Stromal cell of bone marrow (primary cell): ENCODE measurements around the gene SLC15A3.

ENCODE experiments used
- DNase-seq: peaks from one replicate; pipeline ENCODE4 v3.0.0-alpha.2; 2012; ENCODE audit warnings: low read depth

SLC15A3 gene

DNA sequence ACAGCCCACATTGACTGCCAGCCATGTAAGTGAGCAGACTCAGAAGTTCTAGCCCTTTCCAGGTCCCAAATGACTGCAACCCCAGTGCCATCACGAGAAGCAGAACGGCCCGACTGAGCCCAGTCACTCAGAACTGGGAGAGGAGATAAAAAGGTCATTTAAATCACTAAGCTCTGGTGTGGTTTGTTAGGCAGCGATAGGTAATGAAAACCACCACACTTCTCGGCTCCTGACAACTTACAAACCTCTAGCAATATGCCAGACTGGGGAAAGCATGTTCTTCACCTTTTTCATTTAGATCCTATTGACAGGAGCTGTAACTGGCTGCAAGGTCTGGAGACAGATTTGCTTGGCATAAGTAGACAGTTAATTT lies 6.7 kb downstream of the SLC15A3 start:
- DNase-seq = no peak

DNA sequence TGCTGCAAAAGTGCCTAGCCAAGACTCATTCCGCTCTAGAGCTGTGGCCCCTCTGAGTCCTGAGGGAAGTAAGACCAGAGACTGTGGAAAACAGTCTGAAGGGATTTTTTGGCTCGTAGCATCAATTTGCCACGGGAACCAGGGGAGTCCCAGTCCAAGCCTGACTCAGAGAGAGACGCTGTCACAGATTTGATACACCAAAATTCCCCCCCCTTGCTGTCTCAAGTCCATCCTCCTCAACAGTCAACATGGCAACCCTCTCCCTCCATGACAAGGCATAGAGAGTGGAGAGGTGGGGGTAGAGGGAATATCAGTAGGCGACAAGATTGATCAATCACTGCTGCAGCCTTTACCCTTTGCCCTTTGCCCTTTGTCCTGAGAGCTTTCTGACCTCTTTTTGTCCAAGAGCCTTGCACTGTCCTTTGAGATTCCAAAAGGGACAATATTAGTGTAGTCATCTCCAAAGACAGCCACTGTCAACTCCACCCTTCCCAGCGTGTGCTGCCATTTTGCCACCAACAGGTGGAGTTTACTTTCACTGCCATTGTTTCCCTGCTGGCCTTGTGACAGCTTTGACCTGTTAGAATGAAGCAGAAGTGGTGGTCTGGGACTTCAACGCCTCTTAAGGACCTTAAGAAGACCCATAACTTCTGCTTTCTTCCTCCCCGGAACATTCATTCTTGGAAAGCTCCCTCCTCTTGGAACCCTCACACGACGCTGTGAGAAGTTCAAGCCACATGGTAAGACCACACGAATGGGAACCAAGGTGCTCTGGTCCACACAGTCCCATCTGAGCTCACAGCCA lies 7.3 kb downstream of the SLC15A3 start:
- DNase-seq = no peak

DNA sequence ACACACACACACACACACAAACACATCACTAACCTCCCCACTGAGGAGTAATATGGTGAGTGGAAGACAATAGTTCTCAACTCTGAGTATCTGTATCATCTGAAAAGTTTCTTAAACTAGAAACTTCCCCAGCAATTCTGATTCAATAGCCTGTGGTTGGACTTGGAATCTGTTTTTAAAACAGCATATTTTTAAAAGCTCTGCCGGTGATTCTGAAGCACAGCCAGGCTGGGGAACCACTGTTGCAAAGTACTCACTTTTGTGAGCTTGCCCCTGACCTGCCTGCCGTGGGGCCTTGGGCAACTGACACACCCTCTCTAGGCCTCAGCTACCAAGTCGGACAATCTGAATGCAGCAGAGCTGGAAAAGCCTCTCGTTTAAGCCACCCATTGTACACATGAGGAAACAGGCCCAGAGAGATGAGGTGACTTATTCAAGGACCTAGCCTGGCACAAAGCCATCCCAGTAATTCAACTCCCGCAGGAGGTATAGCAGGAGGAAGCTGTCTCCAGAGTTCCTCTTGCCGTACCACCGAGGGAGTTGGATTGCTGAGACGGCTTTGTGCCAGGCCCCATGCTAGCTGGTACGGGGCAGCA lies 8.9 kb downstream of the SLC15A3 start:
- no peak for DNase-seq

DNA sequence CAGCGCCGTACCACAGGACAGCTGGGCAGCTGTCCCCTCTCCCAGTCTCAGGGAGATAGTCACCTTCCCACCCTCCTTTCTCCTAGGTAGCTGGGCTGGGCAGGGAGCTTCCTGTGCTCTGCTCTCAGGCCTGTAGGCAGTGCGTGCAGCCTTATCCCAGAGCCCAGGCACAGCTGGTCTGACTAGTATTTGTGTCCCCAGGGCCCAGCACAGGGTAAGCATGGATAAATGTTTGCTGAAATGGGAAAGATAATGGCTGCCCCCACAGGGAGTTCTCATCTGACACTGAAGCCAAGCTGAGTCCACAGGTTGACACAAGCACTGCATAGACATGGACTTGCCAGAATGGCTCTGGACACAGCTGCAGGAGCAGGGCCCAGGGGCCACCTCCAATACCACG lies 9.8 kb downstream of the SLC15A3 start:
- no peak for DNase-seq

DNA sequence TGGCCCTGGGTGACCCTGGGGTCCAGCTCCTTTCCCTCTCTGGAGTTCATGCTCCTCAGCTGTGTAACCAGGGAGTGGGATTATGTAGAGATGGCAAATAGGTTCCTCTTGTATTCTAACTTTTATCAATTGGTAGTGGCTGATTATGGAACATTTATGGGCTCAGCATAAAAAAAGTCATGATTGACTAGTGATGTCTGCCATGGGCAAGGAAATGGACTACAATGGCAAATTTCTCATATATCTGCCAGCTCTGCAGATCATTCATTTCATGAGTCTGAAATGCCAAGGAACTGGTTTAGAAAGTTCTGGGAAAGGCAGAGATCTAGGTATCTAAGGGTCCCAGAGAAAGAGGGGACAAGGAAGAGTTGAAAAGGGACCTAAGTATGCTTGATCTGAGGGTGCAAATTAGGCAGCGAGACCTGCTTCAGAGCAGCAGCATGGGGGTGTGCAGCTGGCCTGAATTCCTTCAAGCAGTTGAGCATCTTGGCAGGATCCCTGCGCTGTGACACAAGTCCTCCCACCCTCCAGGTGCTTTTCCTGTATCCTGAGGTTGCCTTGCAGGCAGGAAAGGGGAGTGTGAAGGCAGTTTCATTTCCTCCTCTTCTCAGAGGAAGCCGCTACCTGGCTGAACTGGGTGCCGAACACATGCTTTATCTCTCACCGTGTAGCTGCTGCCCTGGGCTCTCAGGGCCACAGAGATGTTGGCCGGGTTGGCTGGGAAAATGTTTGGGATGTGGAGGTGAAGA lies 10.4 kb downstream of the SLC15A3 start:
- no peak for DNase-seq

DNA sequence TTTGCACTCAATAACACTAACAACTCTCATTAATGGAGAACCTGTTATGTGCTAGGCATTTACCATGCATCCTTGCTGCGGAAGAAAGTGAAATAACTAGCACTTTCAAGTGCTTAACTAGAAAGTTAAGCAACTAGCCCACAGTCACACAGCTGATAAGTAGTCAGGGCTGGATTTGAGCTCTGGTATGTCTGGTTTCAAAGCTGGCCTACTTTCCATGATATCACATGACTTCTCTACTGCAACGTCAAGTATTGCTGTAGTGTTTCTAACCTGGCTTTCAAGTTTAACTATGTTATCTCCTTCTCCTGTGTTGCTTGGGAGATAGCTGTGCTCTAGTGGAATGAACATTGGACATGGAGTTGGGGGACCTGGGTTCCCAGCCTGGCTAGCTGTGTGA lies 12.1 kb downstream of the SLC15A3 start:
- no peak for DNase-seq

DNA sequence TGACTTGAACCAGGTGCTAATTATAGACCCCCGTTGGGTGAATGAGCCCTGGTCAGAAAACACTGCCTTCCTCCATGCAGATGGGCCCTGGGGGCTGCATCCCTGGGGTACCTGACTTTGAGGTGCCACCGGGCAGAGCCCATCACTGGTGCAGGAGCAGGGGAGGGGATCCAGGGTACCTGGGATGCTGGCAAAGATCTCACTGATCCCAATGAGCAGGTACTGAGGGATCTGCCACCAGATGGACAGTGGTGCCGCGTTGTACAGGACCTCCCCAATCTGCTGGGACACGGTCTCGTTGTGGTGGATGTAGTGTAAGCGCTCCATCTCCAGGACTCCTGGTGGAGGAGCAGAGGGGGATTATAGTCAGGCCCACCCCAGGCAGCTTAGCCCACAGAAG lies 12.7 kb downstream of the SLC15A3 start:
- no peak for DNase-seq

DNA sequence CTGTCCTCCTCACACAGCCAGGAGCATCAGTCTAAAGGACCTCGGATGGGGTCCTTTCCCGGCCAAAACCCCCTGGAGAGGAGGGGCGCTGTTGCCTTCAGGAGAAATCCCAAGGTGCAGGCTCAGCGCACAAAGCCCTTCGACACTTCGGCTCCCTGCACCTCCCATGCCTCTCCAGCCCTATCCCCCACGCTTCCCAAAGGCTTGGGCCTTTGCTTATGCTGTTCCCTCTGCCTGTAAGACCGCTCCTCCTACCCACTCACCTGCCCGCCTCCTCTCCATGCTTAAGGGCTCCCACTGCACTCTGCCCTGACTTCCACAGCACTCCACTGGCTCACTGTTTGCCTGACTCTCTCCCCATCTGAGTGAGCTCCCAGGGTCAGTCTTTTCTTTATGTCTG lies 13.5 kb downstream of the SLC15A3 start:
- DNase-seq = no peak

DNA sequence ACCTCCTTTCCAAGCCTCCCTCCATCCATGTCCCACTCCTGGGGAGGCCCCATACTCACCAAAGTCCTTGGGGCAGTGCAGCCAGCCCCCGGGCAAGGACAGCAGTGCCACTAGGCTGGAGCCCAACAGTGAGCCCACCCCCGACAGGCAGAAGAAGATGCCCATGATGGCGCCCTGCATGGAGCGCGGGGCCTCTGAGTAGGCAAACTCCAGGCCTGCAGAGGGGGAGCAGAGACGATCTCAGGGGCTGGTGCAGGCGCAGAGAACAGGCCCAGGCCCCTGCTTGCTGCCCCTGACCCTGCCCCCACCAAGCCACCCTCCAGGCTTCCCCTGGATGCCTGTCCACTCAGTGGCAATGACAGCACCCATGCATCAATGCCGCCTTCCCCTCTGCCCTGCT lies 14.2 kb downstream of the SLC15A3 start:
- DNase-seq = no peak

DNA sequence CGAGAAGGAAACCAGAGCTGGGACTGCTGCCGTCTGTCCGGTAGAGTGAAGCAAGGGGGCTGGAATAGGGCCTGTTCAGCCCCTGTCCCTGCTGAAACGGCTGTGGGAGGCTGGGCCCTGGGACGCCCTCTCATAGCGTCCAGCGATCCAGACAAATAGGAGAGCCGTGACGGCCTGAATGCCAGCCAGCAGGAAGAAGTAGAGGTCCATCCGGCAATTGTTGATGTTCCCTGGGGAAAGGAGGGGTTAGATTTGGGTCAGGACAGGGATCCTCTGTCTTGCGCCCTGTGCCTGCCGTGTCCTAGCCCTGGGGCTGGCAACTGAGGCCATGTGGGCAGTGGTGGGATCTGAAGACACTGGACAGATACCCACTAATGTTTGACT lies 14.8 kb downstream of the SLC15A3 start:
- DNase-seq = no peak

DNA sequence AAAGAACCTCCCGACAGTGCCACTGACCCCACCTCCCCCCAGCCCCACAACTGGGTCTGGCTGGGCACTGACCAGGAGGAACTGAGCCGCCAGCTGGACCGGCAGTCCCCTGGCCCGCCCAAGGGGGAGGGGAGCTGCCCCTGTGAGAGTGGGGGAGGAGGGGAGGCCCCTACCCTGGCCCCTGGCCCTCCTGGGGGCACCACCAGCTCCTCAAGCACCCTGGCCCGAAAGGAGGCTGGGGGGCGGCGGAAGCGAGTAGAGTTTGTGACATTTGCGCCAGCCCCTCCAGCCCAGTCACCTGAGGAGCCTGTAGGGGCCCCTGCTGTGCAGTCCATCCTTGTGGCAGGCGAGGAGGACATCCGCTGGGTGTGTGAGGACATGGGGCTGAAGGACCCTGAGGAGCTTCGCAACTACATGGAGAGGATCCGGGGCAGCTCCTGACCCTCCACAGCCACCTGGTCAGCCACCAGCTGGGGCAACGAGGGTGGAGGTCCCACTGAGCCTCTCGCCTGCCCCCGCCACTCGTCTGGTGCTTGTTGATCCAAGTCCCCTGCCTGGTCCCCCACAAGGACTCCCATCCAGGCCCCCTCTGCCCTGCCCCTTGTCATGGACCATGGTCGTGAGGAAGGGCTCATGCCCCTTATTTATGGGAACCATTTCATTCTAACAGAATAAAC lies 15.4 kb downstream of the SLC15A3 start:
- no peak for DNase-seq

DNA sequence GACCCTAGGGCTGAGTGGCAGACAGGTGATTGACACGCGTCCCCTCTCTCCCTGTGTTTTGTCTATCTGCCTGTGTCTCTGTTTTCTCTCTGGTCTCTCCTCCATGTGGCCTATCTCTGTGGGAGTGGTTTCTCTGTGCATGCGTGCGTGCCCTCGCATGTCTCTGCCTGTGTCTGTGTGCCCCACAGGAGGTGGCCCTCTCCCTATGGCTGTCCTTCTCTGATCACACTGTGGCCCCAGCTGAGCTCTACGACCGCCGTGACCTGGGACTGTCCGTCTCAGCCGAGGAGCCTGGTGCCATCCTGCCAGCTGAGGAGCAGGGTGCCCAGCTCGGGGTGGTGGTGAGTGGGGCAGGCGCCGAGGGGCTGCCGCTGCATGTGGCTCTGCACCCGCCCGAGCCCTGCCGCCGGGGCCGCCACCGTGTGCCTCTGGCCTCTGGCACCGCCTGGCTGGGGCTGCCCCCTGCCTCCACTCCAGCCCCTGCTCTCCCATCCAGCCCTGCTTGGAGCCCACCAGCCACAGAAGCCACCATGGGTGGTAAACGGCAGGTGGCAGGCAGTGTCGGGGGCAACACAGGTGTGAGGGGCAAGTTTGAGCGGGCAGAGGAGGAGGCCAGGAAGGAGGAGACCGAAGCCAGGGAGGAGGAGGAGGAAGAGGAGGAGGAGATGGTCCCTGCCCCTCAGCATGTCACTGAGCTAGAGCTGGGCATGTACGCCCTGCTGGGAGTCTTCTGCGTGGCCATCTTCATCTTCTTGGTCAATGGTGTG lies 16.1 kb downstream of the SLC15A3 start:
- no peak for DNase-seq

DNA sequence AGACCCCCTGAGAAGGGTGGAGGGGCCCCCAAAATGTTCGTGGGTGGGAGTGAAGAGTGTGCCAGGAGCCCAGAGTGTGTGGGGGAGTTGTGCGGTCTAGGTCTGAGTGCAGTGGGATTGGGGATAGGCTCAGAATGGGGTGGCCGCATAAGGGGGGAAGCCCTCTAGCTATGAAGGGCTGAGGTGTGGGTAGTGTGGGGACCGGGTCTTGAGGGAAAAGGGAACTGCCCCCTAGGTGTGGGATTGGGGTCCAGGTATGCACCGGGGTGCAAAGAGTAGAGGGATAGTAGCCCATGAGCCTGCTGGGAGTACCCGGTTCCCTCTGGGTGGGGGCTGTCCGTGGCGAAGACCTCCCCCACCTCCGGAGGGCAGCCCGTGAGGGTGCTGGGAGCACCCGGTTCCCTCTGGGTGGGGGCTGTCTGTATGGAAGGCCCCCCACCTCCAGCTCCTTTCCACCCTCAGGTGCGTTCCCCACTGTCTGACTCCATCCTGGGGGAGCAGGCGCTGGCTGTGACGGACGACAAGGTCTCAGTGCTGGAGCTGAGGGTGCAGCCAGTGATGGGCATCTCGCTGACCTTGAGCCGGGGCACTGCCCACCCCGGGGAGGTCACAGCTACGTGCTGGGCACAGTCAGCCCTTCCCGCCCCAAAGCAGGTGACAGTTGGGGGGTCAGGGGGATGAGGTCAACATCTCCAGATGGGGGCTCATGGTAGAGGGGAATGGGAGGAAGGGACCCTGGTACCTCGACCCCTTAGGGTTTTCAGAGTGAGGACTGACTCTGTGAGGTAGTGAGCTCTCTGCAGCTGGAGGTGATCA lies 17.0 kb downstream of the SLC15A3 start:
- no peak for DNase-seq

DNA sequence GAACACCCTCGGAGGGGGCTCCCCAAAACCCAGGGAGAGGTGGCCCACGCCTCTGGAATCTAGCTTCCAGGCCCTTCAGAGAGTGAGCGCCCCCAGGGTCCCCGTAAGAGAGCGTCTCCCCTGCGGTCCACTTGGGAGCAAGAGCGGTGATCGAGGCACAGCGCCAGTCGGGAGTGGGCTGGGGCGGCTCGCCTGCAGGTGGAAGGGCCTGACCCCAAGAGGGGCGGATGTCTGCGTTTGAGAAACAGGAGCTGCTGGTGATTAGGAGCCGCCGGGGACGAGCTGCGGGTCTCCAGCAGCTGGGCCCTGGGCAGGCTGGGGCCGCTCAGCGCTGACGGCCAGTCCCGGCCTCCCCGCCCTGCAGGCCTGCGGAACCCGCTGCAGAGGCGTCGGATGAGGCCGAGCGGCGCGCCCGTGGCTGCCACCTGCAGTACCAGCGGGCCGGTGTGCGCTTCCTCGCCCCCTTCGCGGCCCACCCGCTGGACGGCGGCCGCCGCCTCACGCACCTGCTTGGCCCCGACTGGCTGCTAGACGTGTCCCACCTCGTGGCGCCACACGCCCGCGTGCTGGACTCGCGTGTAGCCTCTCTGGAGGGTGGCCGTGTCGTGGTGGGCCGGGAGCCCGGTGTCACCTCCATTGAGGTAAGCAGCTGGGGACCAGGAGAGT lies 17.7 kb downstream of the SLC15A3 start:
- no peak for DNase-seq

DNA sequence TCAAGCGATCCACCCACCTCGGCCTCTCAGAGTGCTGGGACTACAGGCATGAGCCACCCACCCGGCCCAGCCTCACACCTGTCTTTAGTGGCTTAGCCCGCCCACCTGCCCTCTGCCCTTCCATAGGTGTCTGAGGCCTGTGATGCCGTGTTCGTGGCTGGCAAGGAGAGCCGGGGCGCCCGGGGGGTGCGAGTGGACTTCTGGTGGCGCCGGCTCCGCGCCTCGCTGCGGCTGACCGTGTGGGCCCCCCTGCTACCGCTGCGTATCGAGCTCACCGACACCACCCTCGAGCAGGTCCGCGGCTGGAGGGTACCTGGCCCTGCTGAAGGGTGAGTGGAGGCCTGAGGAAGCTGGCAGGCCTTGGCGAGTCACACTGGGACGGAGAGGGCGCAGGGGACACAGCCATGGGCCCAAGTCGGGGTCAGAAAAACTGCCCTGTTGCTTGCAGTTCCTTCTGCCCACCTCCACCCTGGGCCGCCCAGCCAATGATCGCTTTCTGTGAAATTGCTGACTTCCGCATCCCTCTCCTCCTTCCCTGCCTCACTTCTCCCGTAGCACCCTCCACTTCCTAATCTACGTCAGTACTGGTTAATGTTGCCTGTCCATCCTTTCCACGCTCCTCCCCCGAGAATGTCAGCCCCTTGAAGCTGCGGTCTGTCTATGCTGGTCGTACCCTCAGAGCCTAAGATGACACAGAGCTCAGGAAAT lies 18.4 kb downstream of the SLC15A3 start:
- DNase-seq = no peak

DNA sequence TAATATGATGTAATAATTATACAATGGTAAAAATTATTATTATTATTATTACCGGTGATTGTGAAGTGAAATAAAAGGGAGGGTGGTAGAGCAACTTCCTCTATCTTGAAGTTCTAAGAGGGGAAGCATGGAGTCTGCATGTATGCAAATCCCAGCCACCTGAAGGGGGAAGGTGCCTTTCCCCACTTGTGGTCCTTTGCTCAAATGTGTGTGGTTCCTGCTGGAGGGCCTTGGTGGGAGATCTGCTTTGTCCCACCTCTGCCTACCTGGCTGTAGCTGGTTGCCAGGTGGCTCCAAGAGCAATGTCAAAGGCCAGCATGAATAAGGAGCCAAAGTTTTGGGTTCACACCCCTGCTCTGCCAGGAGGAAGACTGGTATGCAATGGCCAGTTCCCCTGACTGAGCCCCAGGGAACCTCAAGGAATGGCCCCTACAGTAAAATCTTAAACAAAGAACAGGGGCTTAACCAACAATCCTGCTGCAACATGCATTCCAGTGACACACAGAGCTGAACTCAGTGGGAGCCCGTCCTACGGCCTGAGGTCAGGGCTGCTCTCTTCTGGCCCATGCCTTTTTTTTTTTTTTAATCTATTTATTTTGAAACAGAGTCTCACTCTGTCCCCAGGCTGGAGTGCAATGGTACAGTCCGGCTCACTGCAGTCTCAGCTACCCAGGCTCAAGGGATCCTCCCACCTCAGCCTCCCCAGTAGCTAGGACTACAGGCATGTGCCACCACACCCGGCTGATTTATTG lies 19.2 kb downstream of the SLC15A3 start:
- no peak for DNase-seq

DNA sequence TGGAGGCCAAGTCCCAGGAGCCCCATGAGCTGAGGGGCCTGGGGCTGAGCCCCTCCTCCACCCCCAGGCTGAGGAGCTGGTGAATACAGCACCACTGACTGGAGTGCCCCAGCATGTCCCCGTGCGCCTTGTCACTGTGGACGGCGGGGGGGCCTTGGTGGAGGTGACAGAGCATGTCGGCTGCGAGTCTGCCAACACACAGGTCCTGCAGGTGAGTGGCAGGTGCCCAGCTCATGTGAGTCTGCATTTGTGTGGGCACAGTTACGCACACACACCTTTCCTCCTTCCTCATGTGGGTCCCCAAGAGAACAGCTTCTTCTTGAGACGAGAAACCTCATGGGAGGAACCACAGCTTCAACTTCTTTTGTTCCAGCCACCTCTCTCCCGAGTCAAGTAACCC lies 20.1 kb downstream of the SLC15A3 start:
- DNase-seq = no peak

DNA sequence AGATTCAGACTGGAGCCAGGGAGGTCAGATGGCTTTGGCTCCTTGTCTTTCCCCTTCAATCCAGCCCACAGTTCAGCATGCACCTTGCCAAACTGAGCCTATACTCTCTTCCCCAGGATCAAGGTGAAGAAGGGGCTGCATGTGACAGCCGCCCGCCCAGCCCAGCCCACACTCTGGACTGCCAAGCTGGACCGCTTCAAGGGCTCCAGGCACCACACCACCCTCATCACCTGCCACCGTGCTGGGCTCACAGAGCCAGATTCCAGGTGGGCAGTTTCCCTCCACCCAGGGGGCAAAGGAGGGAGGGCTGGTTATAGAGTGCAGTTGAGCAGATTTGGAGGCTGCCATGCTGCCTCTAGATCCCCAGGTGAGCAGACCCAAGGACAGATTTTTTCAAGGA lies 21.6 kb downstream of the SLC15A3 start:
- DNase-seq = no peak

DNA sequence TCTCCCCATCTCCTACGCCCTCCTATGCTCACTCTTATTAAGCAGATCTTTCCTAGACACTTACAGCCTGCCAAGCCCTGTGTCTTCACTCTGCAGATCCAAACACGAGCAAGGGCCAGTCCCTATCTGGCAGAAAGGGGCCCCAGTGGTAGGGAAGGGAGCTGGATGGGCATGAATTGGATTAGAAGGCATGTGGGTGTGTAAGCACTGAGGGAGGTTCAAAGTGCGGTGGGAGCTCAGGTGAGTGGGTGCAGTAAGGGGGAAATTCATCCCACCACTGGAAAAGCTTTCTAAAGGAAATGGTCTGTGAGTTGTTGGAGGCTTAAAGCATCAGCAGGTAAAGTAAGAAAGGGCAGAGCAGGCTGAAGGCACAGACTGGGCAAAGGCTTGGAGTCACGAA lies 22.2 kb downstream of the SLC15A3 start:
- DNase-seq = no peak
